A673 (cell line): ENCODE data around the gene MPPE1. TPM values are rescaled to one million over a fixed set of nuclear protein-coding genes. Genes with fewer than 3 reads are reported as not detected.

Experiments
- BruUV-seq: library from RNA; stranded (reverse); fragments of 400-500 nt; replicated peaks from 2 replicates; lab custom pipeline; 2021; lab: Mats Ljungman, UMichigan
- CTCF ChIA-PET: fragments of 300-600 bp; sonication (Branson Sonifier 250); formaldehyde crosslinking; loops from one replicate; lab custom pipeline; 2022; ENCODE audit warnings: antibody characterized with exemption; lab: Charles Lee
- POLR2A ChIA-PET: fragments of 300-600 bp; sonication (Branson Sonifier 250); formaldehyde crosslinking; loops from one replicate; lab custom pipeline; 2022; ENCODE audit warnings: antibody characterized with exemption; ENCODE audit not compliant: low non-redundant PET; lab: Charles Lee
- DNase-seq: peaks from one replicate; pipeline ENCODE4 v3.0.0-alpha.2; 2015; ENCODE audit warnings: low spot score
- H3K27ac ChIP-seq: fragments of 200-600 bp; sonication (generic); 2 replicates; pipeline ENCODE4 v1.5.1; 2016; ENCODE audit warnings: mixed run types, low read depth, mild to moderate bottlenecking, mixed read lengths, antibody characterized with exemption, low read length; ENCODE audit not compliant: poor library complexity, severe bottlenecking
- H3K27me3 ChIP-seq: fragments of 200-600 bp; sonication (generic); replicated peaks from 2 replicates; pipeline ENCODE4 v1.6.1; 2017; ENCODE audit warnings: mixed run types, low read depth, mild to moderate bottlenecking, mixed read lengths, antibody characterized with exemption, low read length; ENCODE audit not compliant: insufficient read depth, poor library complexity
- H3K36me3 ChIP-seq: fragments of 200-600 bp; sonication (generic); 2 replicates; pipeline ENCODE4 v1.6.1; 2016; ENCODE audit warnings: mixed run types, mild to moderate bottlenecking, mixed read lengths, antibody characterized with exemption, low read length; ENCODE audit not compliant: insufficient read depth, poor library complexity, severe bottlenecking
- H3K4me1 ChIP-seq: fragments of 200-600 bp; sonication (generic); 2 replicates; pipeline ENCODE4 v1.6.1; 2017; ENCODE audit warnings: mixed run types, mild to moderate bottlenecking, mixed read lengths, antibody characterized with exemption, low read length; ENCODE audit not compliant: insufficient read depth, poor library complexity, severe bottlenecking
- H3K4me3 ChIP-seq: fragments of 200-600 bp; sonication (generic); 2 replicates; pipeline ENCODE4 v1.5.1; 2016; ENCODE audit warnings: low read depth, mixed run types, mild to moderate bottlenecking, mixed read lengths, low read length; ENCODE audit not compliant: poor library complexity, severe bottlenecking
- H3K9me3 ChIP-seq: fragments of 200-600 bp; sonication (generic); 2 replicates; pipeline ENCODE4 v1.6.1; 2016; ENCODE audit warnings: mixed run types, low read depth, mild to moderate bottlenecking, mixed read lengths, antibody characterized with exemption, low read length; ENCODE audit not compliant: poor library complexity, severe bottlenecking
- CTCF ChIP-seq: fragments of 300-800, 200-600 bp; sonication (generic); conservative IDR thresholded peaks from 2 replicates; pipeline ENCODE4 v1.5.1; 2017; ENCODE audit warnings: low read depth, mild to moderate bottlenecking, antibody characterized with exemption, low read length, moderate library complexity, mixed read lengths
- EZH2 ChIP-seq: fragments of 200-600 bp; sonication (generic); IDR thresholded peaks from 2 replicates; pipeline ENCODE4 v1.6.1; 2017; ENCODE audit warnings: borderline replicate concordance, low read depth, mild to moderate bottlenecking, mixed read lengths, antibody characterized with exemption, low read length; ENCODE audit not compliant: poor library complexity, severe bottlenecking
- intact Hi-C: fragments of 100-400 bp; cut with micrococcal nuclease; formaldehyde crosslinking; loops from one replicate; pipeline ENCODE4 v1.10.0; 2022; ENCODE audit not compliant: unreplicated experiment
- total RNA-seq: library from RNA; stranded (reverse); gene quantifications from 2 replicates; pipeline ENCODE4 v1.2.3, GENCODE V29; 2021

MPPE1 gene
- total RNA-seq, 1 experiment from 2014 or later: 17.6 TPM

DNA sequence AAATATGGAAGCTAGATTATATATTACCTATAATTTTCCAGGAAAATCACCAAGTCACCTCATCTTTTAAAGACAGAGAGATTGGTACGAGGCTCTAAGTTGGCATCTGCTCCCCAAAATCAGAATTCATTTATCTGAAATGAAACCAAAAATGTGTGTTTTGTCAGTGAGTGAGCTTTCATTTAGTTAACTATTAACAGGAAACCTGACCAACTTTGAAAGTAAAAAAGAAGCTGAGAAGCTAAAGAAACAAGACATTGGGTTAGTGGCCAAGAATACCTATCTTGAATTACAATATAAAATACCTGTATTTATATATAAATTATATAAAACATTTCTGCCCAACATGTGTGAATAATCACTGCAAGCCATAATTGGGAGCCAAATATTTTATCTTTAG, 1.9 kb downstream of the MPPE1 start:
- Histone ChIP-seq H3K9me3 (no peaks in the 10 kb centered on the region), H3K4me1 (no peaks in the 10 kb centered on the region), H3K27me3 (no peaks in the 10 kb centered on the region), H3K27ac (no peak overlapping the region), H3K36me3 (no peaks in the 10 kb centered on the region), H3K4me3 (no peak overlapping the region)
- intact Hi-C loops: no loop called here
- POLR2A ChIA-PET: no interaction called here
- no TSS peak for BruUV-seq
- CTCF ChIA-PET: interaction anchor here (0.7 kb wide), 1 partner anchor 90 kb away, joined by 7 read pairs; no protein-coding TSS in a partner anchor
- DNase-seq: no peak
- TF ChIP-seq EZH2 (no peak), CTCF (no peak)

GRCh38 chr18:11905613-11906012, 2.5 kb downstream of the MPPE1 start:
- no peaks in the 10 kb centered on the region for H3K27me3 ChIP-seq
- no peak for DNase-seq
- H3K9me3 ChIP-seq: no peaks in the 10 kb centered on the region
- POLR2A ChIA-PET: no interaction called here
- CTCF ChIA-PET: no interaction called here
- no TSS peak for BruUV-seq
- TF ChIP-seq CTCF (no peak), EZH2 (no peak)
- no peaks in the 10 kb centered on the region for H3K36me3 ChIP-seq
- no peaks in the 10 kb centered on the region for H3K4me1 ChIP-seq
- intact Hi-C loops: no loop called here
- H3K27ac ChIP-seq: no peak overlapping the region
- no peak overlapping the region for H3K4me3 ChIP-seq

DNA sequence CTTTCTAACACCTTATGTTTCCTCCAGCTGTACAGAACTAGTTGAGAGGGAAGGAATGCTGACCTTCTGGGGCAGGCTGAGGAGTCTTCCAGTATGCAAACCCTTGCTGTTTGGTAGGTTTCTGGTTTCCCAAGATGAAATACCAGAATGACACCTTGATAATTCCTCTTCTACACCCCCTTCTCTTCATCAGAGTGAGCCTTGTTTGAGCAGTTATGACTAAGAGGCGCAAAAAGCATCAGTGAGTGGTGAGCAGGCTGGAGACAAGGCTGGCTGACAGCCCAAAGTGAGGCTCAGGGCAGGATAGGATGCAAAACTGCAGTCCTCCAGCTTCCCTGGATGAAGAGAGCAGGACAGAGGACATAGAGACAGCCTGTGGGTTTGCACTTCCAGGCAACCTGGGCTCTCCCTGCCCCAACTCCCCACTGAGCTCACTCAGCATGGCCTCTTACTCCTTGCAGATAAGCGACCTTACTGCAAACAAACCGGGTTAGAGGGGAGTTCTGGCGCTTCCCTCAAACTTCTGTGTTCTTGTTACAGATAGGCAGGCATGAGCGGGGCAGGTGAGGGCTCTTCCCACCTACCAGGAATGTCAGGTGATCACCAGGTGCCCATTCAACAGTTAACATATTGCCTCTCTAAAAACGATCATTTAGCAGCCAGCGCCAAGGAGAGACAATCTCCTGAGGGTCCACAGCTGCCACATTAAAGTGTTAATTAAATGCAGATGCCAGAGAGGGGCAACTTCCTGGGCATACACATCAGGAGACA, 5.4 kb downstream of the MPPE1 start:
- no peaks in the 10 kb centered on the region for H3K27me3 ChIP-seq
- TF ChIP-seq EZH2 (no peak), CTCF (no peak)
- POLR2A ChIA-PET: no interaction called here
- no peaks in the 10 kb centered on the region for H3K36me3 ChIP-seq
- no TSS peak for BruUV-seq
- no peaks in the 10 kb centered on the region for H3K9me3 ChIP-seq
- H3K4me1 ChIP-seq: no peaks in the 10 kb centered on the region
- no peak overlapping the region for H3K4me3 ChIP-seq
- H3K27ac ChIP-seq: no peak overlapping the region
- intact Hi-C loops: no loop called here
- no peak for DNase-seq
- CTCF ChIA-PET: no interaction called here
